Neural cell (in vitro differentiated cells): Measurements from ENCODE around the gene HS6ST3. TPM values are rescaled to one million over a fixed set of nuclear protein-coding genes. Genes with fewer than 3 reads are reported as not detected.

Experiments
- H2AFZ ChIP-seq: fragments of 200-600, 300-800 bp; sonication (generic), shearing (Covaris generic); 2 replicates; pipeline ENCODE4 v1.6.0; 2014; ENCODE audit warnings: low read depth, mild to moderate bottlenecking, antibody characterized with exemption, low read length, moderate library complexity
- H3F3A ChIP-seq: fragments of 200-600 bp; shearing (Covaris generic); 2 replicates; pipeline ENCODE4 v1.6.1; 2016; ENCODE audit warnings: mild to moderate bottlenecking, moderate library complexity, mixed read lengths, antibody characterized with exemption, low read length; ENCODE audit not compliant: insufficient read depth, poor library complexity, severe bottlenecking
- H3K27ac ChIP-seq: fragments of 200-600, 300-800 bp; sonication (generic), shearing (Covaris generic); 2 replicates; pipeline ENCODE4 v1.5.1; 2014; ENCODE audit warnings: mild to moderate bottlenecking, low read length, moderate library complexity
- H3K27me3 ChIP-seq: fragments of 300-800, 200-600 bp; sonication (generic), shearing (Covaris generic); 2 replicates; pipeline ENCODE4 v1.6.0; 2014; ENCODE audit warnings: mild to moderate bottlenecking, low read depth, low read length, moderate library complexity; ENCODE audit not compliant: insufficient read depth
- H3K36me3 ChIP-seq: fragments of 300-800, 200-600 bp; sonication (generic), shearing (Covaris generic); 2 replicates; pipeline ENCODE4 v1.5.1; 2014; ENCODE audit warnings: mild to moderate bottlenecking, antibody characterized with exemption, low read length, moderate library complexity; ENCODE audit not compliant: insufficient read depth
- H3K4me2 ChIP-seq: fragments of 300-800, 200-600 bp; sonication (generic), shearing (Covaris generic); 2 replicates; pipeline ENCODE4 v1.6.0; 2014; ENCODE audit warnings: mild to moderate bottlenecking, low read length
- H3K4me3 ChIP-seq: fragments of 300-800, 200-600 bp; sonication (generic), shearing (Covaris generic); 2 replicates; pipeline ENCODE4 v1.5.1; 2014; ENCODE audit warnings: mild to moderate bottlenecking, low read length, moderate library complexity
- H3K79me2 ChIP-seq: fragments of 200-600 bp; shearing (Covaris generic); replicated peaks from 2 replicates; pipeline ENCODE4 v1.6.0; 2014; ENCODE audit warnings: mild to moderate bottlenecking, low read length, moderate library complexity; ENCODE audit not compliant: insufficient read depth
- H3K9ac ChIP-seq: fragments of 300-800, 200-600 bp; sonication (generic), shearing (Covaris generic); 2 replicates; pipeline ENCODE4 v1.6.1; 2016; ENCODE audit warnings: mild to moderate bottlenecking, low read length, mixed read lengths
- H3K9me2 ChIP-seq: fragments of 200-600 bp; shearing (Covaris generic); 2 replicates; pipeline ENCODE4 v1.6.1; 2016; ENCODE audit warnings: mild to moderate bottlenecking, low read length, mixed read lengths; ENCODE audit not compliant: insufficient read depth
- H3K9me3 ChIP-seq: fragments of 200-600, 300-800 bp; sonication (generic), shearing (Covaris generic); 2 replicates; pipeline ENCODE4 v1.6.1; 2016; ENCODE audit warnings: mild to moderate bottlenecking, mixed run types, low read length, moderate library complexity, mixed read lengths
- H4K20me1 ChIP-seq: fragments of 200-600 bp; shearing (Covaris generic); 2 replicates; pipeline ENCODE4 v1.6.1; 2016; ENCODE audit warnings: mild to moderate bottlenecking, mixed run types; ENCODE audit not compliant: insufficient read depth
- EP300 ChIP-seq: fragments of 450-650 bp; conservative IDR thresholded peaks from 2 replicates; pipeline ENCODE4 v1.6.1; 2014; ENCODE audit warnings: antibody characterized with exemption, mild to moderate bottlenecking, moderate library complexity; ENCODE audit not compliant: poor library complexity, severe bottlenecking
- EZH2 ChIP-seq: fragments of 200-600, 300-800 bp; shearing (Covaris generic), sonication (generic); IDR thresholded peaks from 2 replicates; pipeline ENCODE4 v1.6.1; 2014; ENCODE audit warnings: antibody characterized with exemption, low read length, borderline replicate concordance, mild to moderate bottlenecking; ENCODE audit not compliant: insufficient read depth, poor library complexity, severe bottlenecking
- MXI1 ChIP-seq: fragments of 450-650 bp; conservative IDR thresholded peaks from 2 replicates; pipeline ENCODE4 v1.6.1; 2014; ENCODE audit warnings: antibody characterized with exemption, mild to moderate bottlenecking; ENCODE audit not compliant: poor library complexity, severe bottlenecking
- POLR2AphosphoS5 ChIP-seq: IDR thresholded peaks from 2 replicates; pipeline ENCODE4 v1.6.1; 2012
- RAD21 ChIP-seq: fragments of 450-650 bp; conservative IDR thresholded peaks from 2 replicates; pipeline ENCODE4 v1.6.1; 2014; ENCODE audit warnings: antibody characterized with exemption, mild to moderate bottlenecking, moderate library complexity
- SMC3 ChIP-seq: fragments of 450-650 bp; conservative IDR thresholded peaks from 2 replicates; pipeline ENCODE4 v1.6.1; 2014; ENCODE audit warnings: antibody characterized with exemption, mild to moderate bottlenecking, moderate library complexity; ENCODE audit not compliant: poor library complexity
- TAF1 ChIP-seq: IDR thresholded peaks from 2 replicates; pipeline ENCODE4 v1.6.1; 2012; ENCODE audit warnings: low read depth
- polyA plus RNA-seq: library from polyadenylated mRNA; depleted of rRNA; stranded (reverse); fragments of >200 nt; gene quantifications from 2 replicates; pipeline ENCODE4 v1.2.3, GENCODE V29; 2014
- TF ChIP-seq, protein P1 (sequence below): IDR thresholded peaks from 2 replicates; pipeline ENCODE4 v1.6.1; 2012; ENCODE audit warnings: borderline replicate concordance
- TF ChIP-seq, protein P2 (sequence below): fragments of 450-650 bp; IDR thresholded peaks from 2 replicates; pipeline ENCODE4 v1.5.1; 2014; ENCODE audit warnings: antibody characterized with exemption, mild to moderate bottlenecking, moderate library complexity; ENCODE audit not compliant: poor library complexity, severe bottlenecking

Gene HS6ST3
- polyA plus RNA-seq, 1 donor from 2014 or later = 10.9 TPM

DNA sequence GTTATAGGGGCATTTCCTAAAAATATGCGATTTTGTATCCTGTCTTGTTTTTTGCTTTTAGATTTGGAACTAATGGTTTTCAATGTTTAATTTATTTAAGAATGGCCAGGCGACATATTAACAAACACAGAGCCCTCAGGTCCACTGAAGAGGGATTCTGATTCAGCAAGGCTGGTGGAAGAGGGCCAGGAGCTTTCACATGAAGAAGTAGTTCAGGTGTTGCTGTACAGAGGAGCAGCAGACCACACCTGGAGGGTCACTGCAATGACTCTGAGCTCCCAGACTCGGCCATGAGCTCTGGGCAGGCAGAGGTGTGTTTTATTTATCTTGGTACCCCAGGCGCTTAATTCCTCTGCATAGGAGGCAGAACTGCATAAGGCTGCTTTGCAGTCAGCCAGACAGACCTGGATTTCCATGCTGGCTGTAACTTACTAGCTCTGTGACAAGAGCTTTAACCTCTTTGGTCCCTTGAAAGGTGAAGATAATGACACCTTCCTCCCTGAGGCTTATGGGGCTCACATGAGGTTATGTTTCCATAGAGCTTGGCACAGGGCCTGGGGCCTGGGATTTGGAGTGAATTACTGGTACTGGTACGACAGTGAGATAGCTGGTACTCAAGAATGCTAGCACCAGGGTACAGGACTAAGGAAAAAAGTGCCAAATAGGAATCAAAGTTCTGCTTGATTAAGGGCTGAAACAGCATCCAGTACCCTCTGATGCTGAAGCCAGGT is 719.6 kb downstream of the HS6ST3 start:
- no peak overlapping the region for H3K9ac ChIP-seq
- no peak overlapping the region for H2AFZ ChIP-seq
- no peaks in the 10 kb centered on the region for H4K20me1 ChIP-seq
- H3K27me3 ChIP-seq = no peaks in the 10 kb centered on the region
- TF ChIP-seq, protein P1, sequence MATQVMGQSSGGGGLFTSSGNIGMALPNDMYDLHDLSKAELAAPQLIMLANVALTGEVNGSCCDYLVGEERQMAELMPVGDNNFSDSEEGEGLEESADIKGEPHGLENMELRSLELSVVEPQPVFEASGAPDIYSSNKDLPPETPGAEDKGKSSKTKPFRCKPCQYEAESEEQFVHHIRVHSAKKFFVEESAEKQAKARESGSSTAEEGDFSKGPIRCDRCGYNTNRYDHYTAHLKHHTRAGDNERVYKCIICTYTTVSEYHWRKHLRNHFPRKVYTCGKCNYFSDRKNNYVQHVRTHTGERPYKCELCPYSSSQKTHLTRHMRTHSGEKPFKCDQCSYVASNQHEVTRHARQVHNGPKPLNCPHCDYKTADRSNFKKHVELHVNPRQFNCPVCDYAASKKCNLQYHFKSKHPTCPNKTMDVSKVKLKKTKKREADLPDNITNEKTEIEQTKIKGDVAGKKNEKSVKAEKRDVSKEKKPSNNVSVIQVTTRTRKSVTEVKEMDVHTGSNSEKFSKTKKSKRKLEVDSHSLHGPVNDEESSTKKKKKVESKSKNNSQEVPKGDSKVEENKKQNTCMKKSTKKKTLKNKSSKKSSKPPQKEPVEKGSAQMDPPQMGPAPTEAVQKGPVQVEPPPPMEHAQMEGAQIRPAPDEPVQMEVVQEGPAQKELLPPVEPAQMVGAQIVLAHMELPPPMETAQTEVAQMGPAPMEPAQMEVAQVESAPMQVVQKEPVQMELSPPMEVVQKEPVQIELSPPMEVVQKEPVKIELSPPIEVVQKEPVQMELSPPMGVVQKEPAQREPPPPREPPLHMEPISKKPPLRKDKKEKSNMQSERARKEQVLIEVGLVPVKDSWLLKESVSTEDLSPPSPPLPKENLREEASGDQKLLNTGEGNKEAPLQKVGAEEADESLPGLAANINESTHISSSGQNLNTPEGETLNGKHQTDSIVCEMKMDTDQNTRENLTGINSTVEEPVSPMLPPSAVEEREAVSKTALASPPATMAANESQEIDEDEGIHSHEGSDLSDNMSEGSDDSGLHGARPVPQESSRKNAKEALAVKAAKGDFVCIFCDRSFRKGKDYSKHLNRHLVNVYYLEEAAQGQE = no peak
- TF ChIP-seq POLR2AphosphoS5 (no peak), RAD21 (no peak), TAF1 (no peak), EP300 (no peak), MXI1 (no peak), EZH2 (no peak), SMC3 (no peak)
- TF ChIP-seq, protein P2, sequence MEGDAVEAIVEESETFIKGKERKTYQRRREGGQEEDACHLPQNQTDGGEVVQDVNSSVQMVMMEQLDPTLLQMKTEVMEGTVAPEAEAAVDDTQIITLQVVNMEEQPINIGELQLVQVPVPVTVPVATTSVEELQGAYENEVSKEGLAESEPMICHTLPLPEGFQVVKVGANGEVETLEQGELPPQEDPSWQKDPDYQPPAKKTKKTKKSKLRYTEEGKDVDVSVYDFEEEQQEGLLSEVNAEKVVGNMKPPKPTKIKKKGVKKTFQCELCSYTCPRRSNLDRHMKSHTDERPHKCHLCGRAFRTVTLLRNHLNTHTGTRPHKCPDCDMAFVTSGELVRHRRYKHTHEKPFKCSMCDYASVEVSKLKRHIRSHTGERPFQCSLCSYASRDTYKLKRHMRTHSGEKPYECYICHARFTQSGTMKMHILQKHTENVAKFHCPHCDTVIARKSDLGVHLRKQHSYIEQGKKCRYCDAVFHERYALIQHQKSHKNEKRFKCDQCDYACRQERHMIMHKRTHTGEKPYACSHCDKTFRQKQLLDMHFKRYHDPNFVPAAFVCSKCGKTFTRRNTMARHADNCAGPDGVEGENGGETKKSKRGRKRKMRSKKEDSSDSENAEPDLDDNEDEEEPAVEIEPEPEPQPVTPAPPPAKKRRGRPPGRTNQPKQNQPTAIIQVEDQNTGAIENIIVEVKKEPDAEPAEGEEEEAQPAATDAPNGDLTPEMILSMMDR = no peak
- no peaks in the 10 kb centered on the region for H3K9me3 ChIP-seq
- no peaks in the 10 kb centered on the region for H3K36me3 ChIP-seq
- no peaks in the 10 kb centered on the region for H3K79me2 ChIP-seq
- no peak overlapping the region for H3K4me3 ChIP-seq
- no peak overlapping the region for H3K4me2 ChIP-seq
- H3K9me2 ChIP-seq = no peaks in the 10 kb centered on the region
- H3K27ac ChIP-seq = no peak overlapping the region
- no peaks in the 10 kb centered on the region for H3F3A ChIP-seq

DNA sequence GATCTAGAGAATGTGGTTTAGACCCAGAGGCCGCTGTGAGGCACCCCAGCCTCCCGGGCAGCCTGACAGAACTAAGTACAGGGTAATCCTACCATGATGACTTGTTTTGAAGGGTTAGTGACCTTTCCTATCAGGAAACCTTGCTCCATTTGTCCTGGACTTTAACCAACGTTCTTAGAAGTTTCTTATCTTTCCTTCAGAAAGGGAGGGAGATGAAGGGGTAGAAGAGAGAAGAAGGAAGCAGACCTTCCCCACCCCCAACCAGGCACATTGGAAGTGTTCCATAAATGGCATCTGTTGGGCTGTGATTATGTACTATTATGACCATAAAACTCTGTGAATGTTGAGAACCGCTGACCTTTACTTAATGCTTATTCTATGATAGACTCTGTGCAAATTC is 720.2 kb downstream of the HS6ST3 start:
- Histone ChIP-seq H4K20me1 (no peaks in the 10 kb centered on the region), H2AFZ (no peak overlapping the region), H3K27ac (no peak overlapping the region), H3K4me3 (no peak overlapping the region), H3F3A (no peaks in the 10 kb centered on the region), H3K79me2 (no peaks in the 10 kb centered on the region), H3K9me3 (peaks cover 3% of the 10 kb centered on the region), H3K9ac (no peak overlapping the region), H3K27me3 (no peaks in the 10 kb centered on the region), H3K4me2 (no peak overlapping the region), H3K9me2 (no peaks in the 10 kb centered on the region), H3K36me3 (no peaks in the 10 kb centered on the region)
- no peak for TF ChIP-seq TAF1
- no peak for TF ChIP-seq EZH2
- TF ChIP-seq RAD21 = no peak
